GM12878 (cell line): ENCODE data around the gene ADARB1. TPM values are rescaled to one million over a fixed set of nuclear protein-coding genes. Genes with fewer than 3 reads are reported as not detected.

Experiments
- ATAC-seq: fragments of 200-7000 bp; cut with Tn5 transposase; 3 replicates; pipeline ENCODE4 v1.9.1; 2020; ENCODE audit warnings: mild to moderate bottlenecking, moderate library complexity
- BruUV-seq: library from RNA; stranded (reverse); fragments of 400-500 nt; replicated peaks from 2 replicates; lab custom pipeline; 2021; lab: Mats Ljungman, UMichigan
- CTCF ChIA-PET: fragments of 300-600 bp; sonication (Branson Sonifier 250); formaldehyde crosslinking; extraction: SDS; loops from one replicate; lab custom pipeline; 2021; ENCODE audit warnings: inconsistent platforms; lab: Yijun Ruan, JAX
- POLR2A ChIA-PET: fragments of 350-600 bp; formaldehyde crosslinking; extraction: SDS; loops from one replicate; lab custom pipeline; 2021; ENCODE audit warnings: inconsistent platforms; lab: Charles Lee
- RAD21 ChIA-PET: fragments of 300-600 bp; sonication (Branson Sonifier 250); formaldehyde crosslinking; loops from one replicate; lab custom pipeline; 2023; ENCODE audit warnings: antibody characterized with exemption; ENCODE audit not compliant: unreplicated experiment; lab: Charles Lee
- SMC1A ChIA-PET: fragments of 300-600 bp; sonication (Branson Sonifier 250); formaldehyde crosslinking; loops from one replicate; lab custom pipeline; 2023; ENCODE audit not compliant: unreplicated experiment, uncharacterized antibody; lab: Charles Lee
- DNase-seq: peaks from one replicate; pipeline ENCODE4 v3.0.0-alpha.2; 2011; ENCODE audit warnings: low read depth, low spot score
- FAIRE-seq: peaks from 3 replicates; lab custom pipeline; 2011; peaks lifted over from hg19 to GRCh38; lab: Jason Lieb, UNC
- H2AFZ ChIP-seq: 2 replicates; pipeline ENCODE4 v1.6.0; 2011; ENCODE audit warnings: low read depth, low read length, control low read depth; ENCODE audit not compliant: control insufficient read depth
- H3K27ac ChIP-seq: 2 replicates; pipeline ENCODE4 v1.5.1; 2011; ENCODE audit warnings: control low read depth; ENCODE audit not compliant: control insufficient read depth, insufficient read depth
- H3K27me3 ChIP-seq, 2 experiments: replicated peaks in 1 of 2; 2 replicates each; pipeline versions ENCODE4 v1.6.0 to v1.6.1; 2011; ENCODE audit warnings: low read length in 1 of 2; ENCODE audit not compliant: control insufficient read depth in 2 of 2, insufficient read depth in 2 of 2
- H3K36me3 ChIP-seq, 2 experiments: 2 replicates each; pipeline ENCODE4 v1.5.1; 2011; ENCODE audit warnings: low read length in 1 of 2; ENCODE audit not compliant: control insufficient read depth in 2 of 2, insufficient read depth in 2 of 2
- H3K4me1 ChIP-seq: 2 replicates; pipeline ENCODE4 v1.6.1; 2011; ENCODE audit warnings: mild to moderate bottlenecking, low read length, moderate library complexity, mixed read lengths; ENCODE audit not compliant: control insufficient read depth, insufficient read depth
- H3K4me2 ChIP-seq: 2 replicates; pipeline ENCODE4 v1.6.0; 2011; ENCODE audit warnings: control low read depth; ENCODE audit not compliant: control insufficient read depth, insufficient read depth
- H3K4me3 ChIP-seq: fragments of 200-600 bp; sonication (generic); 2 replicates; pipeline ENCODE4 v1.5.1; 2016
- H3K79me2 ChIP-seq: 2 replicates; pipeline ENCODE4 v1.6.0; 2011; ENCODE audit warnings: low read length; ENCODE audit not compliant: control insufficient read depth, insufficient read depth
- H3K9ac ChIP-seq: 2 replicates; pipeline ENCODE4 v1.8.0; 2011; ENCODE audit warnings: low read length, control low read depth, mixed read lengths; ENCODE audit not compliant: control insufficient read depth, insufficient read depth
- H3K9me3 ChIP-seq: replicated peaks from 3 replicates; pipeline ENCODE4 v1.5.1; 2011; ENCODE audit warnings: mild to moderate bottlenecking, low read length; ENCODE audit not compliant: control insufficient read depth, insufficient read depth
- H4K20me1 ChIP-seq: 2 replicates; pipeline ENCODE4 v1.6.0; 2011; ENCODE audit not compliant: control insufficient read depth, insufficient read depth
- CBX3 ChIP-seq: fragments of 200-600 bp; sonication (generic); IDR thresholded peaks from 2 replicates; pipeline ENCODE4 v1.6.1; 2016; ENCODE audit warnings: low read depth, borderline replicate concordance
- CHD1 ChIP-seq: IDR thresholded peaks from 2 replicates; pipeline ENCODE4 v1.6.1; 2012; ENCODE audit warnings: low read depth, low read length, improper control_type of control experiment
- E4F1 ChIP-seq: fragments of 450-650 bp; IDR thresholded peaks from 2 replicates; pipeline ENCODE4 v1.6.1; 2018; ENCODE audit warnings: borderline replicate concordance, mild to moderate bottlenecking; ENCODE audit not compliant: partially characterized antibody
- EGR1 ChIP-seq, 2 experiments: IDR thresholded peaks; 1 replicate in 1 of 2; 2 replicates in 1 of 2; pipeline ENCODE4 v1.6.1; 2011 to 2012; ENCODE audit warnings: low read depth in 2 of 2, low read length in 2 of 2, borderline replicate concordance in 1 of 2, mild to moderate bottlenecking in 1 of 2, moderate library complexity in 1 of 2
- FOXK2 ChIP-seq: fragments of 450-650 bp; IDR thresholded peaks from 2 replicates; pipeline ENCODE4 v1.6.1; 2017; ENCODE audit warnings: mild to moderate bottlenecking, moderate library complexity
- GABPA ChIP-seq: IDR thresholded peaks from 2 replicates; pipeline ENCODE4 v1.6.1; 2014; ENCODE audit warnings: antibody characterized with exemption, low read depth, mild to moderate bottlenecking, inconsistent platforms
- HDAC2 ChIP-seq: fragments of 200-600 bp; sonication (generic); IDR thresholded peaks from 2 replicates; pipeline ENCODE4 v1.6.1; 2017
- IKZF1 ChIP-seq: fragments of 450-650 bp; conservative IDR thresholded peaks from 2 replicates; pipeline ENCODE4 v1.6.1; 2017; ENCODE audit warnings: antibody characterized with exemption, mild to moderate bottlenecking
- IRF3 ChIP-seq: fragments of 450-650 bp; IDR thresholded peaks from 2 replicates; pipeline ENCODE4 v1.6.1; 2014; ENCODE audit warnings: mild to moderate bottlenecking
- JUNB ChIP-seq: IDR thresholded peaks from 2 replicates; pipeline ENCODE4 v1.6.1; 2016; ENCODE audit warnings: antibody characterized with exemption, mild to moderate bottlenecking
- MTA2 ChIP-seq: fragments of 450-650 bp; IDR thresholded peaks from 2 replicates; pipeline ENCODE4 v1.6.1; 2016; ENCODE audit warnings: low read depth, mild to moderate bottlenecking, moderate library complexity
- NBN ChIP-seq: fragments of 450-650 bp; IDR thresholded peaks from 2 replicates; pipeline ENCODE4 v1.6.1; 2016
- NKRF ChIP-seq: fragments of 450-650 bp; conservative IDR thresholded peaks from 2 replicates; pipeline ENCODE4 v1.6.1; 2017; ENCODE audit warnings: mild to moderate bottlenecking, moderate library complexity
- PRDM15 ChIP-seq: fragments of 450-650 bp; formaldehyde crosslinking; IDR thresholded peaks from 2 replicates; pipeline ENCODE4 v1.4.0; 2020; ENCODE audit warnings: mild to moderate bottlenecking, moderate library complexity
- STAT3 ChIP-seq: IDR thresholded peaks from 2 replicates; pipeline ENCODE4 v1.6.1; 2011; ENCODE audit warnings: low read depth, low read length, improper control_type of control experiment
- WGBS: methylation state at CpG from one replicate; pipeline ENCODE4 v1.1.6; 2016; ENCODE audit warnings: low lambda C conversion rate; ENCODE audit not compliant: insufficient replicate concordance, insufficient coverage; ENCODE audit errors: missing lambda C conversion rate; 5-methylcytosine and 5-hydroxymethylcytosine counted together
- in situ Hi-C: fragments of 300-500 bp; cut with MboI; formaldehyde crosslinking; loops from 9 replicates; pipeline ENCODE4 v1.14.3; 2018; ENCODE audit warnings: mixed read lengths
- intact Hi-C: fragments of 100-400 bp; cut with micrococcal nuclease; formaldehyde crosslinking; loops from one replicate; pipeline ENCODE4 v1.14.2; 2022; ENCODE audit not compliant: unreplicated experiment
- polyA plus RNA-seq, 11 experiments: library from polyadenylated mRNA; depleted of rRNA in 4 of 11; unstranded in 6 of 11; stranded (reverse) in 5 of 11; fragments of >200 nt; fragmentation: Nextera tagmentation in 4 of 11; fragmentation: Illumina TruSeq in 1 of 11; extraction: Ambion mirVana in 4 of 11; extraction: Trizol in 1 of 11; gene quantifications; 1 replicate in 1 of 11; 2 replicates in 10 of 11; pipeline versions ENCODE4 v1.2.1 to v1.2.3, GENCODE V29; 2011 to 2016; ENCODE audit warnings: inconsistent platforms in 2 of 11, missing spikeins in 2 of 11, low read depth in 1 of 11
- total RNA-seq, 4 experiments: library from RNA; depleted of rRNA in 3 of 4; stranded (reverse); fragments of >200 nt in 3 of 4; fragmentation: Illumina TruSeq in 1 of 4; extraction: Trizol in 1 of 4; gene quantifications; 2 replicates each; pipeline versions ENCODE4 v1.2.1 to v1.2.3, GENCODE V29; 2013 to 2021

The ADARB1 gene
- total and polyA plus RNA-seq, 10 of the 15 experiments (the other 5 are each of a cell fraction or from before 2014, with no cell fraction given) = 5.7 to 61.7 (median 25.3) TPM

GRCh38 chr21:45097827-45098387, 23.5 kb downstream of the ADARB1 start:
- no TSS peak for BruUV-seq
- in situ Hi-C loops = no loop called here
- H3K9ac ChIP-seq = no peak overlapping the region
- H3K79me2 ChIP-seq = no peaks in the 10 kb centered on the region
- no peak for DNase-seq
- 49% methylated on average over 12 of the region's 12 CpGs for WGBS
- H3K36me3 ChIP-seq = no peaks in the 10 kb centered on the region; a peak in 1 of 4 replicates
- H3K27ac ChIP-seq = no peak overlapping the region
- no peak overlapping the region for H3K4me2 ChIP-seq
- SMC1A ChIA-PET = interaction anchor here (0.9 to 18.3 kb wide), 8 partner anchors 10 to 297 kb away, joined by 3 to 560 read pairs (median 10); partner anchors contain the start of gene UBE2G2
- H3K4me3 ChIP-seq = no peak overlapping the region
- peaks cover 0 to 3% of the 10 kb centered on the region in 2 experiments; a peak in 1 of 4 replicates for H3K27me3 ChIP-seq
- no peak for ATAC-seq
- no peaks in the 10 kb centered on the region for H3K9me3 ChIP-seq
- intact Hi-C loops = loop anchor here (2.0 kb wide), 1 partner anchor 39 kb away; no protein-coding TSS in a partner anchor
- RAD21 ChIA-PET = interaction anchor here (1.1 to 12.2 kb wide), 9 partner anchors 9 to 39 kb away, joined by 3 to 134 read pairs (median 6); no protein-coding TSS in a partner anchor
- no peak overlapping the region for H2AFZ ChIP-seq
- no peaks in the 10 kb centered on the region; the same call in 1 of the 2 replicates for H3K4me1 ChIP-seq
- CTCF ChIA-PET = interaction anchor here (1.1 to 15.5 kb wide), 12 partner anchors 8 to 152 kb away, joined by 3 to 626 read pairs (median 16); no protein-coding TSS in a partner anchor
- FAIRE-seq = no peak
- POLR2A ChIA-PET = interaction anchor here (0.6 to 3.5 kb wide), 4 partner anchors 9 to 31 kb away, joined by 3 to 14 read pairs (median 3); no protein-coding TSS in a partner anchor
- peaks cover 5% of the 10 kb centered on the region for H4K20me1 ChIP-seq
- TF ChIP-seq E4F1 (no peak), EGR1 (IDR thresholded peaks at IDR 0.05; ENCODE audit: borderline replicate concordance in 1 of 2, low read depth in 2 of 2, low read length in 2 of 2) (no peak), NKRF (no peak), STAT3 (no peak), MTA2 (no peak), JUNB (no peak), IKZF1 (no peak), IRF3 (no peak), GABPA (no peak), PRDM15 (CRISPR knock-in tag) (no peak), HDAC2 (no peak), NBN (no peak), CHD1 (no peak), FOXK2 (no peak), CBX3 (no peak)
